ENCODE data around the gene GAB4. TPM values are rescaled to one million over a fixed set of nuclear protein-coding genes. Genes with fewer than 3 reads are reported as not detected.

GAB4 gene
- total and polyA plus RNA-seq, 2 of the 8 experiments (the other 6 are each of a cell fraction or from before 2014, with no cell fraction given), result 0.03 to 0.17 TPM

DNA sequence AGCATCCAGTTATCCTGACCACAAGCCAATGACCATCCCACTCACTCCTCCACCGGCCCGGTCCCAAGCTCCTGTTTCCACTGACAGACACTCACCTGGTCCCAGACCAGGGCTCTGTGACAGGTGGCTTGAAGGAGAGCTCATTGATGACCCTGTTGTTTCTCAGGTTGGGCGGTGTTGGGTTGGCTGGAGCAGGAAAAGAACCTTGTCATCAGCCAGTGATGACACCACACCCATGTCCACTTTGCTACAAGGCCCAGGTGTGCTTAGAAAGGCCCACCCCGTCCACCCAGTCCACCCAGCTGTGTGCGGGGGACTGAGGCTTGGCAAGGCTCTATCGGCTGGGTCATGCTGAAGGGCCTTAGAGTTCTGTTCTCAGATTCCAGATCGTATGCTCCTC is 42.9 kb downstream of the GAB4 start (continued):
- TF ChIP-seq, protein P1, sequence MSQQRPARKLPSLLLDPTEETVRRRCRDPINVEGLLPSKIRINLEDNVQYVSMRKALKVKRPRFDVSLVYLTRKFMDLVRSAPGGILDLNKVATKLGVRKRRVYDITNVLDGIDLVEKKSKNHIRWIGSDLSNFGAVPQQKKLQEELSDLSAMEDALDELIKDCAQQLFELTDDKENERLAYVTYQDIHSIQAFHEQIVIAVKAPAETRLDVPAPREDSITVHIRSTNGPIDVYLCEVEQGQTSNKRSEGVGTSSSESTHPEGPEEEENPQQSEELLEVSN (IDR thresholded peaks at IDR 0.05), result no peak
- TF ChIP-seq RFX5 (IDR thresholded peaks at IDR 0.05; ENCODE audit: borderline replicate concordance, low read depth, low read length) (no peak), CREB1 (IDR thresholded peaks at IDR 0.05) (no peak), BACH1 (IDR thresholded peaks at IDR 0.05; ENCODE audit: low read length) (no peak), TBP (IDR thresholded peaks at IDR 0.05; ENCODE audit: low read depth, low read length) (no peak), TCF12 (IDR thresholded peaks at IDR 0.05; ENCODE audit: low read depth, low read length) (no peak), BRCA1 (IDR thresholded peaks at IDR 0.05; ENCODE audit: low read depth, low read length) (no peak), PHF8 (conservative IDR thresholded peaks at IDR 0.05; ENCODE audit: low read depth, low read length) (no peak)

All from H1 (cell line).